IMR-90 (cell line): ENCODE data around the gene CDH13. TPM values are rescaled to one million over a fixed set of nuclear protein-coding genes. Genes with fewer than 3 reads are reported as not detected.

Source experiments
- ATAC-seq: fragments of 200-7000 bp; cut with Tn5 transposase; 2 replicates; pipeline ENCODE4 v1.9.1; 2020; ENCODE audit warnings: low read depth, mild to moderate bottlenecking, moderate library complexity
- BruUV-seq: library from RNA; stranded (reverse); fragments of 400-500 nt; replicated peaks from 2 replicates; lab custom pipeline; 2021; lab: Mats Ljungman, UMichigan
- CTCF ChIA-PET: fragments of 300-600 bp; formaldehyde crosslinking; extraction: SDS; loops from one replicate; lab custom pipeline; 2021; ENCODE audit warnings: antibody characterized with exemption; lab: Yijun Ruan, JAX
- POLR2A ChIA-PET: fragments of 300-600 bp; sonication (Branson Sonifier 250); formaldehyde crosslinking; loops from one replicate; lab custom pipeline; 2022; ENCODE audit warnings: antibody characterized with exemption; ENCODE audit not compliant: unreplicated experiment; lab: Charles Lee
- DNase-seq: peaks from one replicate; pipeline ENCODE4 v3.0.0; 2013
- H2AFZ ChIP-seq: replicated peaks from 2 replicates; pipeline ENCODE3; 2013; ENCODE audit warnings: low read length, mild to moderate bottlenecking; ENCODE audit not compliant: poor library complexity
- H2AK5ac ChIP-seq: 2 replicates; pipeline ENCODE4 v1.6.1; 2013; ENCODE audit warnings: low read depth, low read length, inconsistent platforms
- H2AK9ac ChIP-seq: replicated peaks from 2 replicates; pipeline ENCODE3; 2013; ENCODE audit warnings: mild to moderate bottlenecking, low read depth, low read length, moderate library complexity; ENCODE audit not compliant: poor library complexity
- H2BK120ac ChIP-seq: 2 replicates; pipeline ENCODE4 v1.6.1; 2013; ENCODE audit warnings: low read depth, low read length, inconsistent platforms
- H2BK15ac ChIP-seq: 3 replicates; pipeline ENCODE4 v1.6.1; 2013; ENCODE audit warnings: low read depth, low read length, inconsistent platforms
- H2BK20ac ChIP-seq: 2 replicates; pipeline ENCODE4 v1.6.1; 2013; ENCODE audit warnings: low read depth, mild to moderate bottlenecking, inconsistent platforms, low read length, moderate library complexity
- H2BK5ac ChIP-seq: 2 replicates; pipeline ENCODE4 v1.6.1; 2013; ENCODE audit warnings: mild to moderate bottlenecking, low read depth, low read length, inconsistent platforms; ENCODE audit not compliant: poor library complexity, severe bottlenecking
- H3K14ac ChIP-seq: replicated peaks from 2 replicates; pipeline ENCODE4 v1.6.1; 2013; ENCODE audit warnings: low read depth, low read length, inconsistent platforms
- H3K18ac ChIP-seq: 2 replicates; pipeline ENCODE4 v1.6.1; 2013; ENCODE audit warnings: low read depth, low read length, control low read depth
- H3K23ac ChIP-seq: 2 replicates; pipeline ENCODE4 v1.6.1; 2013; ENCODE audit warnings: low read depth, low read length, inconsistent platforms
- H3K27ac ChIP-seq: 2 replicates; pipeline ENCODE4 v1.5.1; 2013; ENCODE audit warnings: mild to moderate bottlenecking, control low read depth, low read length; ENCODE audit not compliant: insufficient read depth
- H3K27me3 ChIP-seq: 2 replicates; pipeline ENCODE4 v1.6.1; 2013; ENCODE audit warnings: low read length; ENCODE audit not compliant: control insufficient read depth, insufficient read depth
- H3K36me3 ChIP-seq: 2 replicates; pipeline ENCODE4 v1.6.1; 2013; ENCODE audit warnings: low read length, mixed read lengths; ENCODE audit not compliant: control insufficient read depth, insufficient read depth
- H3K4ac ChIP-seq: 2 replicates; pipeline ENCODE4 v1.6.1; 2013; ENCODE audit warnings: low read depth, low read length, inconsistent platforms
- H3K4me1 ChIP-seq: 2 replicates; pipeline ENCODE4 v1.6.1; 2013; ENCODE audit warnings: low read length, mixed read lengths; ENCODE audit not compliant: control insufficient read depth, insufficient read depth
- H3K4me2 ChIP-seq: 2 replicates; pipeline ENCODE4 v1.6.1; 2013; ENCODE audit warnings: low read depth, mild to moderate bottlenecking, control low read depth, low read length, moderate library complexity
- H3K4me3 ChIP-seq: 2 replicates; pipeline ENCODE4 v1.5.1; 2013; ENCODE audit warnings: low read depth, mild to moderate bottlenecking, control low read depth, low read length, moderate library complexity; ENCODE audit not compliant: insufficient read depth
- H3K56ac ChIP-seq: 2 replicates; pipeline ENCODE4 v1.6.1; 2013; ENCODE audit warnings: low read length, inconsistent platforms; ENCODE audit not compliant: insufficient read depth; ENCODE audit errors: extremely low read depth
- H3K79me1 ChIP-seq, 2 experiments: 2 replicates each; pipeline ENCODE4 v1.6.1; 2013; ENCODE audit warnings: low read length in 2 of 2, inconsistent platforms in 1 of 2, low read depth in 1 of 2
- H3K9ac ChIP-seq: 2 replicates; pipeline ENCODE4 v1.6.1; 2013; ENCODE audit warnings: low read depth, low read length, control low read depth
- H3K9me1 ChIP-seq: 2 replicates; pipeline ENCODE4 v1.6.1; 2013; ENCODE audit warnings: low read length, inconsistent platforms; ENCODE audit not compliant: insufficient read depth
- H3K9me3 ChIP-seq: 2 replicates; pipeline ENCODE4 v1.6.1; 2013; ENCODE audit warnings: low read length; ENCODE audit not compliant: control insufficient read depth, insufficient read depth
- H4K20me1 ChIP-seq: 2 replicates; pipeline ENCODE4 v1.6.1; 2013; ENCODE audit warnings: low read length, inconsistent platforms; ENCODE audit not compliant: insufficient read depth
- H4K5ac ChIP-seq: 2 replicates; pipeline ENCODE4 v1.6.1; 2013; ENCODE audit warnings: mild to moderate bottlenecking, low read depth, low read length, control low read depth
- H4K8ac ChIP-seq, 2 experiments: 2 replicates each; pipeline ENCODE4 v1.6.1; 2013; ENCODE audit warnings: low read depth in 2 of 2, low read length in 2 of 2, control low read depth in 1 of 2, inconsistent platforms in 1 of 2
- H4K91ac ChIP-seq: 2 replicates; pipeline ENCODE4 v1.6.1; 2013; ENCODE audit warnings: low read depth, low read length, inconsistent platforms; ENCODE audit not compliant: insufficient read depth
- BHLHE40 ChIP-seq: fragments of 150-350 bp; IDR thresholded peaks from 2 replicates; pipeline ENCODE4 v1.6.1; 2016; ENCODE audit warnings: mild to moderate bottlenecking, low read depth, low read length
- CEBPB ChIP-seq: IDR thresholded peaks from 2 replicates; pipeline ENCODE4 v1.6.1; 2012; ENCODE audit warnings: low read depth, low read length, improper control_type of control experiment
- CHD1 ChIP-seq: IDR thresholded peaks from 2 replicates; pipeline ENCODE4 v1.6.1; 2012; ENCODE audit warnings: low read depth, low read length, improper control_type of control experiment
- ELK1 ChIP-seq: fragments of 150-350 bp; IDR thresholded peaks from 2 replicates; pipeline ENCODE4 v1.6.1; 2016; ENCODE audit warnings: low read depth, mild to moderate bottlenecking, low read length, moderate library complexity, borderline replicate concordance
- FOS ChIP-seq: fragments of 150-350 bp; IDR thresholded peaks from 2 replicates; pipeline ENCODE4 v1.6.1; 2016; ENCODE audit warnings: low read depth, low read length
- MAFK ChIP-seq: IDR thresholded peaks from 2 replicates; pipeline ENCODE4 v1.6.1; 2012; ENCODE audit warnings: low read depth, low read length, improper control_type of control experiment
- MAZ ChIP-seq: IDR thresholded peaks from 2 replicates; pipeline ENCODE4 v1.6.1; 2012; ENCODE audit warnings: low read depth, mild to moderate bottlenecking, low read length, improper control_type of control experiment, moderate library complexity, borderline replicate concordance
- MXI1 ChIP-seq: IDR thresholded peaks from 2 replicates; pipeline ENCODE4 v1.6.1; 2012; ENCODE audit warnings: low read depth, mild to moderate bottlenecking, low read length, moderate library complexity, borderline replicate concordance
- NFE2L2 ChIP-seq: fragments of 150-350 bp; IDR thresholded peaks from 2 replicates; pipeline ENCODE4 v1.6.1; 2016; ENCODE audit warnings: low read depth, mild to moderate bottlenecking, low read length
- POLR2A ChIP-seq: IDR thresholded peaks from 2 replicates; pipeline ENCODE4 v1.6.1; 2012; ENCODE audit warnings: mild to moderate bottlenecking, low read depth, low read length
- RAD21 ChIP-seq: IDR thresholded peaks from 2 replicates; pipeline ENCODE4 v1.6.1; 2012; ENCODE audit warnings: low read length, improper control_type of control experiment
- RCOR1 ChIP-seq: IDR thresholded peaks from 2 replicates; pipeline ENCODE4 v1.6.1; 2012; ENCODE audit warnings: mild to moderate bottlenecking, low read length, improper control_type of control experiment; ENCODE audit not compliant: insufficient replicate concordance
- RFX5 ChIP-seq: IDR thresholded peaks from 2 replicates; pipeline ENCODE4 v1.8.0; 2012; ENCODE audit warnings: low read depth, mild to moderate bottlenecking, low read length, moderate library complexity
- SMC3 ChIP-seq: fragments of 150-350 bp; IDR thresholded peaks from 2 replicates; pipeline ENCODE4 v1.6.1; 2016; ENCODE audit warnings: low read depth, mild to moderate bottlenecking, antibody characterized with exemption, low read length, moderate library complexity
- USF2 ChIP-seq: fragments of 150-350 bp; IDR thresholded peaks from 2 replicates; pipeline ENCODE4 v1.6.1; 2017; ENCODE audit warnings: mild to moderate bottlenecking, antibody characterized with exemption, low read length, low read depth
- WGBS, 2 experiments: methylation state at CpG; one replicate each; pipeline versions ENCODE4 v1.1.5 to v1.1.7; 2013; ENCODE audit warnings: missing lambda C conversion rate in 2 of 2; ENCODE audit not compliant: insufficient read length in 1 of 2; ENCODE audit errors: extremely low coverage in 2 of 2; 5-methylcytosine and 5-hydroxymethylcytosine counted together
- dilution Hi-C: fragments of 300-500 bp; cut with HindIII; formaldehyde crosslinking; loops from one replicate; pipeline ENCODE4 v1.14.3; 2018; ENCODE audit warnings: low sequenced_read_pairs; ENCODE audit not compliant: unreplicated experiment
- in situ Hi-C: fragments of 300-500 bp; cut with MboI; formaldehyde crosslinking; loops from 3 replicates; pipeline ENCODE4 v1.14.3; 2019; ENCODE audit warnings: low sequenced_read_pairs, inconsistent platforms, mixed read lengths
- intact Hi-C: fragments of 100-400 bp; cut with micrococcal nuclease; formaldehyde crosslinking; loops from 2 replicates; pipeline ENCODE4 v1.10.0; 2022
- polyA plus RNA-seq, 3 experiments: library from polyadenylated mRNA; depleted of rRNA; stranded (reverse); fragments of >200 nt; gene quantifications; 2 replicates each; pipeline ENCODE4 v1.2.3, GENCODE V29; 2012; ENCODE audit warnings: low replicate concordance in 1 of 3
- total RNA-seq: library from RNA; depleted of rRNA; stranded (reverse); fragments of >200 nt; gene quantifications from 2 replicates; pipeline ENCODE4 v1.2.3, GENCODE V29; 2012
- TF ChIP-seq, protein P1 (sequence below): conservative IDR thresholded peaks from 2 replicates; pipeline ENCODE4 v1.5.1; 2012; ENCODE audit warnings: mild to moderate bottlenecking, low read depth, low read length, improper control_type of control experiment

The CDH13 gene
- total and polyA plus RNA-seq, 2 of the 4 experiments (the other 2 are of a cell fraction) = 61.6 to 74.7 TPM

DNA sequence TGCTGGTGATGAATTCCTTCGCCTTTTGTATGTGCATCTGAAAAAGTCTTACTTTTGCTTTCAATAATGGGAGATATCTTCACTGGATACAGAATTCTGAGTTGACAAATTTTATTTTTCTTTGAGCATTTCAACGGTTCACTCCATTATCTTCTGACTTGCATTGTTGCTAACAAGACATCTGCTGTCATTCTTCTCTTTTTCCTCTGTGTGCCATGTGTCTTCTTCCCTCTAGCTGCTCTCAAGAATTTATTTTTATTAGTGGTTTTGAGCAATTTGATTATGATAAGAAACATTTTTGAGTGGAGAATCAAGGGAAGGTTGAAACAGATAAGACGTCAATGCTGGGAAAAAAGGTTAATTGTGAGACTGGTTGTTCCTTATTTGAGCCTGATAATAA, 471.8 kb downstream of the CDH13 start:
- intact Hi-C loops = no loop called here
- no TSS peak for BruUV-seq
- no peak overlapping the region for H3K4me2 ChIP-seq
- H4K8ac ChIP-seq = no peak overlapping the region
- H2AFZ ChIP-seq = no peak overlapping the region
- no peaks in the 10 kb centered on the region for H3K27me3 ChIP-seq
- no peak overlapping the region for H3K27ac ChIP-seq
- no peak overlapping the region for H3K18ac ChIP-seq
- H3K79me1 ChIP-seq = no peaks in the 10 kb centered on the region; a peak in 1 of 4 replicates
- H2AK5ac ChIP-seq = no peak overlapping the region
- no peak for DNase-seq
- no peak for ATAC-seq
- no peak overlapping the region for H3K14ac ChIP-seq
- no peak overlapping the region for H4K5ac ChIP-seq
- H4K91ac ChIP-seq = no peak overlapping the region
- dilution Hi-C loops = no loop called here
- H3K23ac ChIP-seq = no peak overlapping the region
- CTCF ChIA-PET = no interaction called here
- H3K4me3 ChIP-seq = no peak overlapping the region
- H2BK5ac ChIP-seq = no peak overlapping the region
- no peak overlapping the region for H2BK120ac ChIP-seq
- H2AK9ac ChIP-seq = no peak overlapping the region
- no peak overlapping the region for H2BK20ac ChIP-seq
- in situ Hi-C loops = no loop called here
- POLR2A ChIA-PET = no interaction called here
- no peak overlapping the region for H3K9ac ChIP-seq
- no peak overlapping the region for H3K4ac ChIP-seq
- no peaks in the 10 kb centered on the region for H3K36me3 ChIP-seq
- no peak overlapping the region for H3K56ac ChIP-seq
- H2BK15ac ChIP-seq = no peak overlapping the region
- WGBS, 2 experiments = no CpG with 5 or more reads among the region's 3 CpGs
- no peaks in the 10 kb centered on the region for H4K20me1 ChIP-seq
- H3K9me1 ChIP-seq = no peaks in the 10 kb centered on the region
- H3K4me1 ChIP-seq = no peaks in the 10 kb centered on the region; the same call in 1 of the 2 replicates
- peaks cover 4% of the 10 kb centered on the region for H3K9me3 ChIP-seq
- TF ChIP-seq SMC3 (no peak), USF2 (no peak), MAZ (no peak), ELK1 (no peak), RAD21 (no peak), CHD1 (no peak), FOS (no peak), MAFK (no peak), RCOR1 (no peak), POLR2A (no peak), NFE2L2 (no peak), RFX5 (no peak), BHLHE40 (no peak), MXI1 (no peak), CEBPB (no peak)
- TF ChIP-seq, protein P1, sequence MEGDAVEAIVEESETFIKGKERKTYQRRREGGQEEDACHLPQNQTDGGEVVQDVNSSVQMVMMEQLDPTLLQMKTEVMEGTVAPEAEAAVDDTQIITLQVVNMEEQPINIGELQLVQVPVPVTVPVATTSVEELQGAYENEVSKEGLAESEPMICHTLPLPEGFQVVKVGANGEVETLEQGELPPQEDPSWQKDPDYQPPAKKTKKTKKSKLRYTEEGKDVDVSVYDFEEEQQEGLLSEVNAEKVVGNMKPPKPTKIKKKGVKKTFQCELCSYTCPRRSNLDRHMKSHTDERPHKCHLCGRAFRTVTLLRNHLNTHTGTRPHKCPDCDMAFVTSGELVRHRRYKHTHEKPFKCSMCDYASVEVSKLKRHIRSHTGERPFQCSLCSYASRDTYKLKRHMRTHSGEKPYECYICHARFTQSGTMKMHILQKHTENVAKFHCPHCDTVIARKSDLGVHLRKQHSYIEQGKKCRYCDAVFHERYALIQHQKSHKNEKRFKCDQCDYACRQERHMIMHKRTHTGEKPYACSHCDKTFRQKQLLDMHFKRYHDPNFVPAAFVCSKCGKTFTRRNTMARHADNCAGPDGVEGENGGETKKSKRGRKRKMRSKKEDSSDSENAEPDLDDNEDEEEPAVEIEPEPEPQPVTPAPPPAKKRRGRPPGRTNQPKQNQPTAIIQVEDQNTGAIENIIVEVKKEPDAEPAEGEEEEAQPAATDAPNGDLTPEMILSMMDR = no peak
